ENCODE measurements around the gene SELENOW. TPM values are rescaled to one million over a fixed set of nuclear protein-coding genes. Genes with fewer than 3 reads are reported as not detected.
"Not testable (repeated sequence)": the region's sequence is repeated elsewhere in the genome, so short reads cannot be mapped to it uniquely, and the experiment has no call there.

The SELENOW gene
- 232 TPM for total RNA-seq
- long read RNA-seq, transcript SELENOW-212 (6 exons, 888 nt) = major isoform, 69 of 86 reads
- long read RNA-seq, transcript SELENOW-215 (1 exons, 2,503 nt) = minor isoform, 8 of 86 reads
- long read RNA-seq, partial matches to known transcripts = 0 of 86 reads
- long read RNA-seq, other reads (novel, unspliced or antisense) = 6 of 86 reads

DNA sequence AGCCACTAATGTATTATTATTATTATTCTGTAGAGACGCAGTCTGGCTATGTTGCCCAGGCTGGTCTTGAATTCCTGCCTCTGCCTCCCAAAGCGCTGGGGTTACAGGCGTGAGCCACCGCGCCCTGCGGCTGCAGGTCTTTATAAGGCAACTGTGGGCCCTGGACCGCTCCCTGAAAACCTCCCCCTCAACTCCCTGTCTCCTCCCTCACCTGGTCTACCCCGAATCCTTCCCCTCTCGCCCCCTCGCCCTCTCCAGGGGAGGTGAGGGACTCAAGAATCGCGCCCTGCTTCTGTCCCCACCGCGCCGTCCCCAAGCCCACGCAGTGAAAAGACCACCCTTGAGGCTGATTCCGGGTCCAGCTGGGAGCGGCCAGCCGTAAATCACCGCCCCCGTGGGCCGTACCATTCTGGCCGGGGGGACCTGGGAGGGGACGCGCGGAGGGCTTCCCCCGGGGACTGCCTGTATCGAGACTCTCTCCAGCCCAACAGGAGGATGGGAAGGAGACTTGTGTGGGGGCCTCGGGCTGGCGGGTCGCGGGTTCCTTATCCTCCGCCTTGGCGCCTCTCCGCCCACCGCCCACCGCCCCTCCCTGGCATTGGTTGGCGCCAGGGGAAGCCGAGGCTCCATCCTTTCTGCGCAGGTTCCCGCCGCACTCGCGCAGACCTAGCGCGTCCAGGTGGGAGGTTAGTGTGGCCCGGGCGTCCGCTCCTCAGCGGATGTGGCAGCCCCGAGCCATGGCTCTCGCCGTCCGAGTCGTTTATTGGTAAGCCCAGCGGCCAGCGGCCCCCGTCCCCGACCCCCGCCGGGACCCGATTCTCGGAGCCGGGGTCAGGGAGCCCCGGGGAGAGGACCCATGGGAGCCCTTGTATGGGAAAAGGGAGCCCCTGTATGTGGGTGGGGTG is at the start of gene SELENOW:
TSS of gene SELENOW (plus strand) at position 655 of the 905 bp plus-strand sequence. CDS start at position 738, 83 bp downstream.
- peak; percentile 93 for DNase-seq (ENCODE audit: low spot score)

DNA sequence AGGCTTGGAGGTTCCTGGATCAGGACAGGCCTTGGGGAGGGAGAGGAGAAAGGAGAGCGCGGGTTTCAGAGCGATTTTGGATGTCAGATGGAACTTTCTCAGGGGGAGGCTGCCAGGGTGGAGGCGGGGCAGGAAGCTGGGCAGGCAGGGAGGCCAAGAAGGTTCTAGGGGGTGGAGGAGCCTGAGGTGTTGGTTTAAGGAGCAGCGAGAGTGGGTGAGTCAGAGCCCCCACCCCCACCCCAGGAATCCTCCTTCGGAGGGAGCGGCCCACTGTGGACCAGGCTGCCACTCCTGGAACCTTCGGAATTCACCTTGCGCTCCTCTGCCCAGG is 49.1 kb upstream of the SELENOW start:
- no peak for DNase-seq (ENCODE audit: low spot score)

DNA sequence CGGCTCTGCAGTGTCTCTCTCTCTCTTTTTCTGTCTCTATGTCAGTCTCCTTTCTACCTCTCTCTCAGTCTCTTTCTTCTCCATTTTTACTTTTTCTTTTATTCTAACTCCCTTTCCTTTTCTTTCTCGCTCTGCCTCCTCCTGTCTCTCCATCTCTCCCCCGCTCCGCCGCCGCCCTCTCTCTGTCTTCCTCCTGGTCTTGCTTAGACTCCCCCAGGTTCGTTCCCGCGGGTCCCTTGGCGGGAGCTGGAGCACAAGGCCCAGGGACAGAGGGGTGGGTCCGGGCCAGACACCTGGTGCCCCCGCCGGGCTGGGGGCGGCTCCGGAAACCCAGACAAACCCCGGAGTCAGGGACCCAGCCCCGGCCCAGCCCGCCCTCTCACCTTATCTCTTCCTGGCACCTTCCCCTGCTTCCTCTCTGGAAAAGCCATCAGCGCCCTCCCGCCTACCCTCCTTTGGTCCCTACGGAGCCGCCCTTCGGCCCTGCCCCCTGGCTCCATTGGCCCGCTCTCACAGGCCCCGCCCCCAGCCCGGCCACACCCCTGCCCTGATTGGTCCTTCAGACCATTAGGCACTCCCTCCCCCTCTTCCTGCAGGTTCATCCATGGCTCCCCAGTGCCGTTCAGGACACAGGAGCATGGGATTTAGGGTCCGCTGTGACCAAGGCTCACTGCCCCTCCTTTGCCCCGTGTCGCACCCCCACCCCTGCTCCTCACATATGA is 48.5 kb upstream of the SELENOW start:
- no peak for DNase-seq (ENCODE audit: low spot score)

DNA sequence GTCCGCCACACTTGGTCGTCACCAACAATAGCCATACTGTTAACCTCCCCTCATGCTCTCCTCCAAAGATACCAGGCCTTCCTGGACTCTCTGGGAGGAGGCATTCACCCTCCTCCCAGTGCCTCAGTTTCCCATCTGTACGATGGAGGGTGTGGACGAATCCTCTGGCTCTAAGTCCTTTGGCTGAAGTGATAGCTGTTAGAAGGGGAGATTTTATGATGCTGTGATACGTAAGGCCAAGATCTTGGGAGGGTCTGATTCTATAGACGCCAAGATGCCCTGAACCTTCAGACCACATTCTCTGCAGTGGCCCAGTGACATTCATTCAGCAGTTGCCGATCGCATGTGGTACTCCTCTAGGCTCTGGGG is 48.0 kb upstream of the SELENOW start:
- no peak for DNase-seq (ENCODE audit: low spot score)

DNA sequence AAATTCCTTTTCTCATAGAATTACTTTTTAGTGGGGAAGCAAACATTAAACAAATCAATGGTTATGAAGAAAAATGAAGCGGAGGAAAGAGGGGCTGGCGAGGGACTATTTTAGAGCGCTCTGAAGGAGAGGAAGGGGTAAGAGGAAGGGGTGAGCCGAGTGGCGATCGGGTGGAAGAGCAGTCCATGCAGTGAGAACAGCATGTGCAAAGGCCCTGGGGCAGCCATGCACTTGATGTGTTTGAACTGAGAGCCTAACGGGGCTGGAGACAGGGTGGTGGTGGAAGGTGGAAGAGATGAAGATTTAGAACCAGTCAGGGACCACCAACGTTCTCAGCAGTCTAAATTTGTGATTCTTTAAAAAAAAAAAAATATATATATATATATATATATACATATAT is 47.6 kb upstream of the SELENOW start:
- DNase-seq (ENCODE audit: low spot score) = no peak

DNA sequence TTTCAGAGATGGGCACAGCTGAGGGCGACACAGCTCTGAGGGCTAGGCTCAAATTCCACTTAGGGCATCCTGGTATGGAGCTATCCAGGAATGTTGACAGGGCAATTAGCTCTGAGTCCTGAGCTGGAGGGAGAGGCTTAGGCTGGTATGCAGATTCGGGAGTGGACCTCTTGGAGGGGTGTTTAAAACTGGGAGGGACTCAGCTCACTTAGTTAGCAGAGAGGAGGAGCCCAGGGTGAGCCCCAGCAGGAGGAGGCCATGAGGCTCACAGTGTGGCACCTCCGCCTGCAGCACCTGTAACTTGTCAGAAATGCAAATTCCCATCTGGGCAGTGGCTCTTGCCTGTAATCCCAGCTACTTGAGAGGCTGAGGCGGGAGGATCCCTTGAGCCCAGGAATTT is 43.4 kb upstream of the SELENOW start:
- no peak for DNase-seq (ENCODE audit: low spot score)

DNA sequence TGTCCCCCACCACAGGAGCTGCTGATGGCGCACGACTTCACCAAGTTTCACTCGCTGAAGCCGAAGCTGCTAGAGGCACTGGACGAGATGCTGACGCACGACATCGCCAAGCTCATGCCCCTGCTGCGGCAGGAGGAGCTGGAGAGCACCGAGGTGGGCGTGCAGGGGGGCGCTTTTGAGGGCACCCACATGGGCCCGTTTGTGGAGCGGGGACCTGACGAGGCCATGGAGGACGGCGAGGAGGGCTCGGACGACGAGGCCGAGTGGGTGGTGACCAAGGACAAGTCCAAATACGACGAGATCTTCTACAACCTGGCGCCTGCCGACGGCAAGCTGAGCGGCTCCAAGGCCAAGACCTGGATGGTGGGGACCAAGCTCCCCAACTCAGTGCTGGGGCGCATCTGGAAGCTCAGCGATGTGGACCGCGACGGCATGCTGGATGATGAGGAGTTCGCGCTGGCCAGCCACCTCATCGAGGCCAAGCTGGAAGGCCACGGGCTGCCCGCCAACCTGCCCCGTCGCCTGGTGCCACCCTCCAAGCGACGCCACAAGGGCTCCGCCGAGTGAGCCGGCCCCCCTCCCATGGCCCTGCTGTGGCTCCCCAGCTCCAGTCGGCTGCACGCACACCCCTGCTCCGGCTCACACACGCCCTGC is 37.5 kb upstream of the SELENOW start:
- DNase-seq (ENCODE audit: low spot score) = no peak

DNA sequence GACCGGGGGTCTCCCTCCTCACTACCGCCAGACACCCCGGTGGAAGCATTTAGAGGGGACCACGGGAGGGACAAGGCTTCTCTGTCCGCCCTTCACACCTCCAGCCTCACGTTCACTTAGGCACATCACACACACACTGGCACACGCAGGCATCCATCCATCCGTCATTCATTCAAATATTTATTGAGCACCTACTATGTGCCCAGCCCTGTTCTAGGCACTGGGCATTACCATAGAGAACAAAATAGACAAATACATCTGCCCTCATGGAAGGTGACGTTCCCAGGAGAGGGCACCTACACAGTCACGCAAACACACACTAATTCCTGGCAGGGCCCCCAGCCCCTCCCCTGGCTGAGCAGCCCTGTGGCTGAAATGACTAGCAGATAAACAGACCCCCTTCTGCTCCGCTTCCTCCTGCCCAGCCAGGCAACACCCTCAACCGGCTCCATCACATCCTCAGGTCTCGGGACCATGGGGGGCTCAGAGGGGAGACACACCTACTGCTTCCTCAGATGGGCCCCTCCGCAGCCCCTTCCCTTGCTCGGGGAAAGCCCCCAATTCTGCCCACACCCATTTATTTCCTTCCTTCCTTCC is 36.9 kb upstream of the SELENOW start:
- no peak for DNase-seq (ENCODE audit: low spot score)

DNA sequence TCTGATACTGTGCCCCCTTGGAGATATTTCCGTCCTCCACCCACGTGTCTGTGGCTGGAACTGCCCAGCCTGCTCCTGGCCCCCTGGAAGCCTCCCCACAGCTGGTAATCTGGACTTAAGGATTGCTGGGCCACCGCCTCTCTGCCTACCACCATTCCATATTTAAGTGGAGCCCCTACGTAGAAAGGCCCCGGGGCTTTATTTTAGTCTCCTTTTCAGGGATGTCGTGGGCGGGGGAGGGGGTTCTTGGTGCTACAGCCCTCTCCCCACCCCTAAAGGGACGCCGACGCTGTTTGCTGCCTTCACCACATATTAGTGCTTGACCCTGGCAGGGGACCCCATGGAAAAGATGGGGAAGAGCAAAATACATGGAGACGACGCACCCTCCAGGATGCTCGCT is 35.9 kb upstream of the SELENOW start:
- no peak for DNase-seq (ENCODE audit: low spot score)

DNA sequence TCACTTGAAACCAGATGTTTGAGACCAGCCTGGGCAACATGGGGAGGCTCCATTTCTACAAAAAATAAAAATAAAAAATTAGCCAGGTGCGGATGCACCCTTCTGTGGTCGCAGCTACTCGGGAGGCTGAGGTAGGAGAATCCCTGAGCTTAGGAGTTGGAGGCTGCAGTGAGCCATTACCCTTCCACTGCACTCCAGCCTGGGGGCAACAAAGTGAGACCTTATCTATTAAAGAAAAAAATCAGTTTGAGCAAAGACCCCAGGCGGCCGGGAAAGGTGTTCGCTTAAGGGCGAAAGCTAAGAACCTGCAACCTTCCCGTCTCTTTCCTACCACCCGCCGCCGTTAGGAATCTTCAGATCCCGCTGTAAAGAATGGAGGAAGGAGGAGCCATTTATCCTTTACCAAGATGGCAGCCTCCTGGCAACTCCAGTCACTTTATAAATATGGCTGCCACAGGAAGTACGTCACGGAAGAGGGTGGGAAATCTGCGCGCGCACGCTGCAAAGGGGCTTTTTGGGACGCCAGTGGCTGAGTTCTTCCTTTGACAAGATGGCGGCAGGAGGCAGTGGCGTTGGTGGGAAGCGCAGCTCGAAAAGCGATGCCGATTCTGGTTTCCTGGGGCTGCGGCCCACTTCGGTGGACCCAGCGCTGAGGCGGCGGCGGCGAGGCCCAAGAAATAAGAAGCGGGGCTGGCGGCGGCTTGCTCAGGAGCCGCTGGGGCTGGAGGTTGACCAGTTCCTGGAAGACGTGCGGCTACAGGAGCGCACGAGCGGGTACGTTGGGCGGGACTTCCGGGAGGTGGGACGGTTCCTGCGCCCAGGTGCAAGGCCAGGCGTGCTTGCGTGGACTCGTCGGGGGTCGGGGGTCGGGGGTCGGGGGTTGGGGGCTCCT is 33.2 kb upstream of the SELENOW start, which contains the start of gene NOP53:
TSS of gene NOP53 (plus strand) at position 537 of the 892 bp plus-strand sequence. CDS start at position 551, 14 bp downstream.
- peak; percentile 99 for DNase-seq (ENCODE audit: low spot score)

DNA sequence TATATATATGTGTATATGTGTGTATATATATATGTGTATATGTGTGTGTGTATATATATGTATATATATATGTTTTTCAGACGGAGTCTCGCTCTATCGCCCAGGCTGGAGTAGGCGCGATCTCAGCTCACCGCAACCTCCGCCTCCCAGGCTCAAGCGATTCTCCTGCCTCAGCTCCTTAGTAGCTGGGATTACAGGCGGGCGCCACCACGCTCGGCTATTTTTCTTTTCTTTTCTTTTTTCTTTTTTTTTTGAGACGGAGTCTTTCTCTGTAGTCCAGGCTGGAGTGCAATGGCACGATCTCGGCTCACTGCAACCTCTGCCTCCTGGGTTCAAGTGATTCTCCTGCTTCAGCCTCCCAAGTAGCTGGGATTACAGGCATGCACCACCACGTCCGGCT is 32.4 kb upstream of the SELENOW start:
- DNase-seq (ENCODE audit: low spot score) = not testable (repeated sequence)

DNA sequence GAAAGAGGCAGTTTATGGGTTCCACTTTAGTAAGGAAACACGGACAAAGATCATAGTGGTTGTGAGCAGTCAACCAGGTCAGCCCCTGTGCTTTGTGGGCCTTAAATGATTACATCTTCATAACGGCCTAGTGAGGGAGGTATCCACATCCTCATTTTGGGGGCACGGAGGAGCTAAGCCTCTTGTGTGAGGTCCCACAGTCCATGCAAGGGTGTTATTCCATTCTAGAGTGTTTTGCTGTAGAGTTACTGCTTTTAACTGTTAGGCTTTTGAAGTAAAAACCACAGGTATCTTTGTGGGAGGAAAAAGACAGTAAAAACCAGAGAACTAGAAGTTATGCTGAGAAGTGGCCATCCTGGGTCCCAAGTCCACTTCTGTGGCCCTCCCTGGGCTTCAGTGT is 29.2 kb upstream of the SELENOW start:
- no peak for DNase-seq (ENCODE audit: low spot score)

DNA sequence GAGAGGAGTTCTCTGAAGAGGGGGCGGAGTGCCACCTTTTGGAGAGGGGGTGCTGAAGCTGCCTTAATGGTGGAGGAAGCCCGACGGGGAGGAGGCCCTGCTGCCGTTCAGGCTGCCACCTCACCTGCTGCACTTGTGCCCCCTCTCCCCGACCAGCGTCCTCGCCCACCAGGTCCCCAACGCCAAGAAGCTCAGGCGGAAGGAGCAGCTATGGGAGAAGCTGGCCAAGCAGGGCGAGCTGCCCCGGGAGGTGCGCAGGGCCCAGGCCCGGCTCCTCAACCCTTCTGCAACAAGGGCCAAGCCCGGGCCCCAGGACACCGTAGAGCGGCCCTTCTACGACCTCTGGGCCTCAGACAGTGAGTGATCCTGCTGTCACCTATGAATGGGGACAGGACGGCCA is 27.8 kb upstream of the SELENOW start:
- no peak for DNase-seq (ENCODE audit: low spot score)

DNA sequence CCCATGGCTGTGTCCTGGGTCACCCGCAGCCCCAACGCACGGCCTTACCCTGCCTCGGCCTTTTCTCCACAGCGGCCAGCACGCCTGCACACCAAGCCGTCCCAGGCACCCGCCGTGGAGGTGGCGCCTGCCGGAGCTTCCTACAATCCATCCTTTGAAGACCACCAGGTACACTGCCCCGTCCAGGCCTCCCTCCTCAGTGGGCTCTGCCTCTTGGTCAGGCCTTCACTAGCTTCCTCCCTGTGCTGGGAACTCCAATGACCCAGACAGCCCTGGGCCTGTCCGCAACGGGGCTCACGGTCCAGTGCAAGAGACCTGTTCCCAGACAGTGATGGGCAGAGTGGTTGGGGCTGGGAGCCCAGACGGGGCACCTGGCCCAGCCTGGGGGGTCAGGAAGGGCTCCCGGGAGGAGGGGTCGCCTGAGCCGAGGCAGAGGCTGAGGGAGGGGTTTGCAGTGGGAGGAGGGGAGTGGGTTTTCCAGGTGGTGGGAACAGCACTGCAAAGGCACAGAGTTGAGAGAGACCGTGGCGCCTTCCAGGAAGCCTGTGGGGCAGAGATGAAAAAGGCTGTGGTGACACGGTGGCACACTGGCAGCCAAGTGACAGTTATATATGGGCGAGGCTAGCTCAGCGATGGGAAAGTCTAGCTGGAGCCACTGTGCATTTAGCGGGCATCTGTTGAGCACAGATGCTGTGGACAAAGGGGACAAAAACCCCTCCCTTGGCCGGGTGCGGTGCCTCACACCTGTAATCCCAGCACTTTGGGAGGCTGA is 25.9 kb upstream of the SELENOW start:
- DNase-seq (ENCODE audit: low spot score) = no peak

DNA sequence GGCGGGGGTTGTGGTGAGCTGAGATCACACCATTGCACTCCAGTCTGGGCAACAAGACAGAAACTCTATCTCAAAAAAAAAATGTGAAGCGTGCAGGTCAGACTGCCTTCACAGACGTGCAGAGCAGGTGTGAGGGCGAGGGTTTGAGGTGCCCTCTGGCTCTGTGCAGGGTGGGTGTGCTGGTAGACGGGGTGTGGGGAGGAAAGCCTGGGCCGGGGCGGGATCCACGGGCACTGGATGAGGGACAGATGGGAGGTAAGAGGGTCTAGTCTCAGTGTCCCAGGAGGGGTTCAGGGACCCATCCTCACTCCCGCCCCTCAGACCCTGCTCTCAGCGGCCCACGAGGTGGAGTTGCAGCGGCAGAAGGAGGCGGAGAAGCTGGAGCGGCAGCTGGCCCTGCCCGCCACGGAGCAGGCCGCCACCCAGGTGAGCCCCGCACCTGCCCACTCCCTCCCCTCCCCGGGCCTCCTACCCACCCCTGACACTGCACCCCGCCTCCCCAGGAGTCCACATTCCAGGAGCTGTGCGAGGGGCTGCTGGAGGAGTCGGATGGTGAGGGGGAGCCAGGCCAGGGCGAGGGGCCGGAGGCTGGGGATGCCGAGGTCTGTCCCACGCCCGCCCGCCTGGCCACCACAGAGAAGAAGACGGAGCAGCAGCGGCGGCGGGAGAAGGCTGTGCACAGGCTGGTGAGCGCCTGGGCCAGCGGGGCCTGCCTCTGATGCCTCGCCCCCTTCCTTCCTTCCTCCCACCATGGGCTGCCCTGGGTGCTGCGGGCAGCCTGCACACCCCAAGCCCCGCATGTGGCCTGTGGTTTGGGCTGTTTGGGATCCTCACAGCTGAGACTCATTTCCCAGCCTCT is 24.1 kb upstream of the SELENOW start:
- no peak for DNase-seq (ENCODE audit: low spot score)

DNA sequence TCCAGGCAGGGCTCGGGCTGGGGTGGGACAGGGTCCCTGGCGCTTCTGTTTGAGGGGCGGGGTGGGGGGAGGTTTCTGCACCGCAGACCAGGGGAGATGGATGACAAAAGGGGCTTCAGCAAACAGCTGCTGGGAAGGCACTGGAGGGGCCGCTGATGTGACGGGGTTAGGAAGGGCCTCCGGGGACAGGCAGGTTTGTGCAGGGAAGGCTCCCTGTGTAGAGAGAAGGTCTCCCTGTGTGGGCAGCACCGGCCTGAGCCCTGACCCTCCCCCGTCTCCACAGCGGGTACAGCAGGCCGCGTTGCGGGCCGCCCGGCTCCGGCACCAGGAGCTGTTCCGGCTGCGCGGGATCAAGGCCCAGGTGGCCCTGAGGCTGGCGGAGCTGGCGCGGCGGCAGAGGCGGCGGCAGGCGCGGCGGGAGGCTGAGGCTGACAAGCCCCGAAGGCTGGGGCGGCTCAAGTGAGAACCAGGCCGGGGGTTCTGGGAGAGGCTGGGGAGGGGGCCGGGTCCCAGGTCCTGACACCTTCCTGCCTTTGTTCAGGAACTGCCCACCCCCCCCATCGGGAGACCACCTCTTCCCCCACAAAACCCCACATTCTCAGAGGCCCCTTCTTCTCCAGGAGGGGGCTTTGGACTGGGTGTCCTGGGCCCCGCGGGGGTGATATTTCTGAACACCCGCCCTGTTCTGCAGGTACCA is 23.3 kb upstream of the SELENOW start:
- DNase-seq (ENCODE audit: low spot score) = no peak

DNA sequence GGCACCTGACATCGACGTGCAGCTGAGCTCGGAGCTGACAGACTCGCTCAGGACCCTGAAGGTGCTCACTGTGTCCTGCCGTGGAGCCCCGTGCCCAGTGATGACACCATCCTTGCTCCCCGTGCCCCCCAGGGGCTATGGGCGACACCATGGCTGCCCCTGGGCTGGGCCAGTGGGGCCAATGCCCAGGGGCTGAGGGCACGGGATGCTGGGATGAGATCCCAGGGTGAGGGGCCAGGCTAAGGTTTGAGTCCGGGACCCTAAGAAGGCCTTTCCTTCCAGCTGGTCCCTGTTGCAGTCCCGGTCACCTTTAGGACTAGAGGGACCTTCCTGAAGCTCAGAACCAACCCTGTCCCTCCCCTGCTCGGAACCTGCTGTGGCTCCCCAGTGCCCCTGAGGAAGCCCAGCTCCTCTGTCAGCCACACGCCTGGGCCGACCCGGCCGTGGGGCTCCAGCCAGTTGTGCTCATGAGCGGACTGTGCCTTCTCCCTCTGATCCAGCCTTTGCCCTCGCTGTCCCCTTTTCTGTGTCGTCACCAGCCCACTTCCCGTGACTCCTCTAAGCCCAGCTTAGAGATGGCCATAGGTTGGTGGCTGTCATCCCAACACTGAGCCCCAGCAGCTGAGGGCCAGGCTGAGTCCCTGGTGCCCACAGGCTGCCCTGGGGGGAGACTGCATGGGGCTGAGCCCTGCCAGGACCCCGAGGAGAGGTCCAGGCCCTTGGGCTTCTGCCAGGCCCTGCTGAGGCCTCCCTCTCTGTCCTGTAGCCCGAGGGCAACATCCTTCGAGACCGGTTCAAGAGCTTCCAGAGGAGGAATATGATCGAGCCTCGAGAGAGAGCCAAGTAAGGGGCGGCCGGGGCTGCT is 22.5 kb upstream of the SELENOW start:
- no peak for DNase-seq (ENCODE audit: low spot score)
